NCI-H446 treated with DMSO at 0.1 percent for 48 hours (cell line): Measurements from ENCODE around the gene ATRAID.
A peak's percentile ranks its signal among the peaks of the same experiment; 100 is the strongest.
"Not testable (repeated sequence)": the region's sequence is repeated elsewhere in the genome, so short reads cannot be mapped to it uniquely, and the experiment has no call there.

Experiments
- DNase-seq: peaks from one replicate; lab custom pipeline; 2025; lab: John Stamatoyannopoulos, UW

ATRAID gene

GRCh38 chr2:27194538-27195354 is 17.1 kb upstream of the ATRAID start:
- DNase-seq = no peak

- not testable (repeated sequence) for DNase-seq
These were observed 16.0 kb upstream of the ATRAID start for GRCh38 chr2:27195799-27196198.

GRCh38 chr2:27198068-27198467 is 13.8 kb upstream of the ATRAID start:
- DNase-seq = not testable (repeated sequence)

GRCh38 chr2:27198627-27199026 is 13.2 kb upstream of the ATRAID start:
- DNase-seq = no peak

- no peak for DNase-seq
These were observed 12.6 kb upstream of the ATRAID start for GRCh38 chr2:27199241-27199640.

- DNase-seq = no peak
These were observed 10.2 kb upstream of the ATRAID start for GRCh38 chr2:27201675-27202074.

- DNase-seq = no peak
These were observed 9.0 kb upstream of the ATRAID start for GRCh38 chr2:27202854-27203253.

- no peak for DNase-seq
These were observed 8.1 kb upstream of the ATRAID start for GRCh38 chr2:27203741-27204140.

- DNase-seq = no peak
These were observed 7.3 kb upstream of the ATRAID start for GRCh38 chr2:27204566-27204965.

- no peak for DNase-seq
These were observed 6.6 kb upstream of the ATRAID start for GRCh38 chr2:27205206-27205605.

GRCh38 chr2:27206346-27206745 is 5.5 kb upstream of the ATRAID start:
- DNase-seq = no peak

GRCh38 chr2:27208486-27209050 is 3.3 kb upstream of the ATRAID start:
- no peak for DNase-seq

- DNase-seq = no peak
These were observed 2.0 kb upstream of the ATRAID start for GRCh38 chr2:27209621-27210401.

GRCh38 chr2:27211241-27211942 is 449 bp upstream of the ATRAID start:
- no peak for DNase-seq

GRCh38 chr2:27212626-27213471 is 1.0 kb downstream of the ATRAID start:
- DNase-seq = no peak

GRCh38 chr2:27214941-27215340 is 3.1 kb downstream of the ATRAID start:
- no peak for DNase-seq

- no peak for DNase-seq
These were observed 4.7 kb downstream of the ATRAID start for GRCh38 chr2:27216416-27217137.

- DNase-seq = peak; percentile 83
These were observed 5.6 kb downstream of the ATRAID start, which contains the start of gene CAD for GRCh38 chr2:27217173-27218121. TSS of gene CAD (plus strand) at chr2:27217369. CDS start at chr2:27217552, 183 bp downstream.

GRCh38 chr2:27218614-27219013 is 6.8 kb downstream of the ATRAID start:
- DNase-seq = no peak
